BJ (cell line): ENCODE data around the gene ESR1. TPM values are rescaled to one million over a fixed set of nuclear protein-coding genes. Genes with fewer than 3 reads are reported as not detected.

ENCODE experiments used
- CTCF ChIA-PET: fragments of 350-600 bp; formaldehyde crosslinking; extraction: SDS; loops from one replicate; lab custom pipeline; 2021; ENCODE audit warnings: antibody characterized with exemption, inconsistent platforms; lab: Yijun Ruan, JAX
- POLR2A ChIA-PET: fragments of 300-600 bp; sonication (Branson Sonifier 250); formaldehyde crosslinking; extraction: SDS; loops from one replicate; lab custom pipeline; 2021; ENCODE audit warnings: antibody characterized with exemption; lab: Charles Lee
- DNase-seq: peaks from one replicate; pipeline ENCODE4 v3.0.0-alpha.2; 2011; ENCODE audit warnings: low read depth
- H3K27me3 ChIP-seq: 2 replicates; pipeline ENCODE4 v1.6.0; 2011; ENCODE audit warnings: low read length; ENCODE audit not compliant: control insufficient read depth, insufficient read depth
- H3K36me3 ChIP-seq: 2 replicates; pipeline ENCODE4 v1.5.1; 2011; ENCODE audit warnings: low read length; ENCODE audit not compliant: control insufficient read depth, insufficient read depth
- H3K4me3 ChIP-seq: 2 replicates; pipeline ENCODE4 v1.5.1; 2011; ENCODE audit warnings: low read depth, mild to moderate bottlenecking, control low read depth, low read length
- polyA plus RNA-seq: library from polyadenylated mRNA; depleted of rRNA; stranded (reverse); fragments of >200 nt; gene quantifications from 2 replicates; pipeline ENCODE4 v1.2.3, GENCODE V29; 2011
- TF ChIP-seq, protein P1 (sequence below): IDR thresholded peaks from 2 replicates; pipeline ENCODE4 v1.5.1; 2011; ENCODE audit warnings: low read depth, mild to moderate bottlenecking, control low read depth, inconsistent platforms, low read length, moderate library complexity; ENCODE audit not compliant: insufficient read depth

ESR1 gene
- polyA plus RNA-seq, 1 experiment: not detected

DNA sequence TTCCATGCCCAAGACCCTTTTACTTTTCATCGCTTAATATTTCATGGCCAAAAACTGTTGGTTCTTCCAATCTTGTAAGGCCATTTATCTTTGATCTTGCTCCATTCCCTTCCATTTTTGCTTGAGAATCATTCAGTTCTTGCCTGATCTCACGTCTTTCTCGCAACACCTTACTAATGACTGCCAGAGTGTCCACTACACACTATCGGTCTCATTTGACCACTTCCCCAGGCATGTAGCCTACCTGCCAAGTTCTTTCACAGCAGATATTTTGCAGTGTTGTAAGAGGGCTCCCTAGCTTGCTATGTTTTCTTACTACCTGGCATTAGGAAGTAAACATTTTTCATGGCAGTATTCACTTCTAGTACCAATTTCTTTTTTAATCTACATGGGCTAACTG lies 248.0 kb downstream of the ESR1 start:
- TF ChIP-seq, protein P1, sequence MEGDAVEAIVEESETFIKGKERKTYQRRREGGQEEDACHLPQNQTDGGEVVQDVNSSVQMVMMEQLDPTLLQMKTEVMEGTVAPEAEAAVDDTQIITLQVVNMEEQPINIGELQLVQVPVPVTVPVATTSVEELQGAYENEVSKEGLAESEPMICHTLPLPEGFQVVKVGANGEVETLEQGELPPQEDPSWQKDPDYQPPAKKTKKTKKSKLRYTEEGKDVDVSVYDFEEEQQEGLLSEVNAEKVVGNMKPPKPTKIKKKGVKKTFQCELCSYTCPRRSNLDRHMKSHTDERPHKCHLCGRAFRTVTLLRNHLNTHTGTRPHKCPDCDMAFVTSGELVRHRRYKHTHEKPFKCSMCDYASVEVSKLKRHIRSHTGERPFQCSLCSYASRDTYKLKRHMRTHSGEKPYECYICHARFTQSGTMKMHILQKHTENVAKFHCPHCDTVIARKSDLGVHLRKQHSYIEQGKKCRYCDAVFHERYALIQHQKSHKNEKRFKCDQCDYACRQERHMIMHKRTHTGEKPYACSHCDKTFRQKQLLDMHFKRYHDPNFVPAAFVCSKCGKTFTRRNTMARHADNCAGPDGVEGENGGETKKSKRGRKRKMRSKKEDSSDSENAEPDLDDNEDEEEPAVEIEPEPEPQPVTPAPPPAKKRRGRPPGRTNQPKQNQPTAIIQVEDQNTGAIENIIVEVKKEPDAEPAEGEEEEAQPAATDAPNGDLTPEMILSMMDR: no peak
- ChIA-PET POLR2A (no interaction called here), CTCF (interaction anchor here (1.0 kb wide), 1 partner anchor 46 kb away, joined by 4 read pairs; no protein-coding TSS in a partner anchor)
- no peaks in the 10 kb centered on the region for H3K27me3 ChIP-seq
- no peaks in the 10 kb centered on the region for H3K36me3 ChIP-seq
- H3K4me3 ChIP-seq: no peak overlapping the region
- no peak for DNase-seq

DNA sequence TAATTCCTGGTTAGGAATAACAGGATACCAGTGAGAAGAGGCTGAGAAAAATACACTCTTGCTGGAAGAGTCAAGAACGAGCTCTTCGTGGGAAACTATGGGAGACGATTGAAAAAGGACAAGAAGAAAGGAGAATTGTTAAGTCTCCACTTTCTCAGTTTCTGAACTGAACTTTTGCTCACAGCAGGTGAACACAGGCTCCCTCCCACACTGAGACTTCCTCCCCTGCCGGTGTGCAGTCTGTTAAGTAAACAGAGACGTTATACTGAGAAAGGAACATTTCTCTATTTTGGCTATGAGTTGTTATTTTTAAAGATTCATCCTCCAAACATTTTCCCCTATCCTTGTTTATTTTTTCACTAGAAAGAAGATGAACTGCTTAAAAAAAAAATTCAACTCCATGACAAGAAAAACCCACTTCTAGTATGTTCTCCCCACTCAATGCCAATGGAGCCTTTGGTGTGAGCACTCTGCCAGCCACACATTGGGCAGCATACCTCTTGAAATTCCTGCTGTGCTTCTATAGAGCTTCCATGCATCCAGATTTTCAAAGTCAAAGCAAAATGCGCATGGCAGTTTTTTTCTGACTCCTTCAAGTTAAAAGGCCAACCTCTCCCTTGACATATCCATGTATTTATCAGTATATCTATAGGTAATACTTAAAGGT lies 250.5 kb downstream of the ESR1 start:
- no peak for DNase-seq
- POLR2A ChIA-PET: no interaction called here
- CTCF ChIA-PET: interaction anchor here (0.8 to 1.7 kb wide), 3 partner anchors 10 to 301 kb away, joined by 3 read pairs; no protein-coding TSS in a partner anchor

DNA sequence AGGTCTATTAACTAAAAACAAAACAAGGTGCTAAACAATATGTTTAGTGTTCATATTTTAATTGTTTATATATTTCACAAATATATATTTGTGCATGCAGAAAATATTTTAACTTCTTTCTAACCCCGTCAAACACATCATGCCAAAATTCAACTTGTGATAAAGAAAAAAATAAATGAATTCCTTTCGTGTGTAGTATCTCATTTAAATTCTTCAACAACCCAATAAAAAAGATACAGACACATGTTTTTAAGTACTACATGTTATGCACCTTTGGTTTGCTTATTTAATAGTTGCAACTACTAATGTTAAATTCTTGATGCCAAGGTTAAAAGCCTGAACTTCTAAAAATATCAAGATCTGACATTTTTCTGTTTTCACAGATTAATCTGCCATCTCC lies 252.4 kb downstream of the ESR1 start:
- DNase-seq: no peak
- POLR2A ChIA-PET: no interaction called here
- CTCF ChIA-PET: interaction anchor here (0.7 kb wide), 1 partner anchor 242 kb away, joined by 3 read pairs; no protein-coding TSS in a partner anchor

More for the DNA sequence above, 250.5 kb downstream of the ESR1 start:
- Histone ChIP-seq H3K4me3 (no peak overlapping the region), H3K36me3 (no peaks in the 10 kb centered on the region), H3K27me3 (no peaks in the 10 kb centered on the region)
- TF ChIP-seq, protein P1: no peak

DNA sequence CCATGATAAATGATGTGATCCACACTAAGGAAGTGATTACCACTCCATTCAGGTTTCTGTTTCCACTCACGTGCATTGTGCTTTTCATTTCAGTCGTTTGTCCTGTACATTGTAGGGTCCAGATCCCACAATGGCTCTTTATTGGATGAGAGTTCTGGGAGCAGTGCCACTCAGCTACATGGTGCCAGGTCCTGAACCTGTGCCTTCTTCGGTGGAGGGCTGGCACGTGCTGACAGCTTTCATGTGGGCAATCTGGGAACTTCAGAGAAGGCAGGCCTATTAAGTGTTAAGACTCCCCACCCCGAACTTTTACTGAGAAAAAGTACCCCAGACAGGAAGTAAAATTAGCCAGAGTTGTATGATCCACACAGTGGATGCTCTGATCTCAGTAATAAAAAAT lies 255.0 kb downstream of the ESR1 start:
- H3K36me3 ChIP-seq: no peaks in the 10 kb centered on the region
- ChIA-PET CTCF (no interaction called here), POLR2A (no interaction called here)
- H3K4me3 ChIP-seq: no peak overlapping the region
- DNase-seq: no peak
- no peaks in the 10 kb centered on the region for H3K27me3 ChIP-seq
- TF ChIP-seq, protein P1: no peak

More for the DNA sequence above, 252.4 kb downstream of the ESR1 start:
- no peaks in the 10 kb centered on the region for H3K36me3 ChIP-seq
- TF ChIP-seq, protein P1: no peak
- no peak overlapping the region for H3K4me3 ChIP-seq
- H3K27me3 ChIP-seq: no peaks in the 10 kb centered on the region

DNA sequence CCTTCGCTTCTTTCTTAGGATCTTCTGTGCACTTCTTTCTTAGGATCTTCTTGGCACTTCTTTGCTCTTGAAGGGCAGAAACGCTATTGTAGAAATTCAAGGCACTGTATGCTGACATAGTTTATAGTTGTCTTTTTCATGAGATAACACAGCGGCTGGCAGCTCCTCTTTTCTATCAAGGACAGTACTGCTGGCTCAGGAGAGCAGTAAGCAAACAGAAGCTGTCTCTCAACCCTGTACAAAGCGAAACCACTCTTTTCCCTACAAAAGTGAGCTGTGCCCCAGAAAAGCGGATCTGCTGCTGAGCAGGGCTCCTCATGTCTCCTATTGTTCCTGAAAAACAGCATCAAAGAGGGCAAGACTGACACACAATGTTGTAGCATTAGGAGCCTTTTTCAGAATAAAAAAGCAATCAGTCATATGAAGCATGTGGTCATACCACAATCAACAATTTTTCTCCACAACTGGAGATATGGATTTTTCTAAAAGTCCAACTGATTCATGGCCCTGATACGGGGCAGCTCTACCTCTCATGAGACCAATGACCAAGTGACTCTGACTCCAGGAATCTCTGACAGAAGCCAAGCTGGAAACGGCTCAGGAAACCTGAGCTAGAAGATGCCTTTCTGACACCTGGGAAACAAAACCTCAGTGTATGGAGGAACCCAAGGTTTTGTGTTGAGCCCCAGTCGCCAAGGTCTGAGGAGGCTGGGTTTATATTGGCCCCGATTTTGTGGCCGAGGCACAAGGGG lies 255.9 kb downstream of the ESR1 start:
- Histone ChIP-seq H3K36me3 (no peaks in the 10 kb centered on the region), H3K4me3 (no peak overlapping the region), H3K27me3 (no peaks in the 10 kb centered on the region)
- ChIA-PET POLR2A (no interaction called here), CTCF (interaction anchor here (0.6 kb wide), 1 partner anchor 32 kb away, joined by 4 read pairs; no protein-coding TSS in a partner anchor)
- TF ChIP-seq, protein P1: no peak
- no peak for DNase-seq
